Measurements from ENCODE around the gene SHROOM4.
A peak's percentile ranks its signal among the peaks of the same experiment; 100 is the strongest.

SHROOM4 gene

GRCh38 chrX:50594788-50595187 is 219.2 kb downstream of the SHROOM4 start:
- no peak for DNase-seq (ENCODE audit: low spot score)
- no peak overlapping the region for H3K27ac ChIP-seq (ENCODE audit: poor library complexity, severe bottlenecking)
- H3K36me3 ChIP-seq (ENCODE audit: low read depth), result no peaks in the 10 kb centered on the region
- H3K4me1 ChIP-seq (ENCODE audit: insufficient read depth, poor library complexity, severe bottlenecking), result no peaks in the 10 kb centered on the region
- H3K27me3 ChIP-seq (ENCODE audit: insufficient read depth, poor library complexity, severe bottlenecking), result no peaks in the 10 kb centered on the region
- ATAC-seq (ENCODE audit: low read depth), result no peak
- no peak overlapping the region for H3K4me3 ChIP-seq (ENCODE audit: severe bottlenecking)
- no peaks in the 10 kb centered on the region for H3K9me3 ChIP-seq (ENCODE audit: severe bottlenecking)
- no peak for TF ChIP-seq CTCF (IDR thresholded peaks at IDR 0.05; ENCODE audit: poor library complexity, severe bottlenecking)

- ATAC-seq (ENCODE audit: low read depth) (no peak), DNase-seq (ENCODE audit: low spot score) (no peak)
- TF ChIP-seq CTCF (IDR thresholded peaks at IDR 0.05; ENCODE audit: poor library complexity, severe bottlenecking), result no peak
- Histone ChIP-seq H3K4me3 (ENCODE audit: severe bottlenecking) (no peak overlapping the region), H3K9me3 (ENCODE audit: severe bottlenecking) (no peaks in the 10 kb centered on the region), H3K4me1 (ENCODE audit: insufficient read depth, poor library complexity, severe bottlenecking) (no peaks in the 10 kb centered on the region), H3K36me3 (ENCODE audit: low read depth) (no peaks in the 10 kb centered on the region), H3K27me3 (ENCODE audit: insufficient read depth, poor library complexity, severe bottlenecking) (no peaks in the 10 kb centered on the region), H3K27ac (ENCODE audit: poor library complexity, severe bottlenecking) (no peak overlapping the region)
Measured at GRCh38 chrX:50586980-50587379, 227.0 kb downstream of the SHROOM4 start.

- Histone ChIP-seq H3K4me1 (ENCODE audit: insufficient read depth, poor library complexity, severe bottlenecking) (no peaks in the 10 kb centered on the region), H3K27me3 (ENCODE audit: insufficient read depth, poor library complexity, severe bottlenecking) (no peaks in the 10 kb centered on the region), H3K36me3 (ENCODE audit: low read depth) (no peaks in the 10 kb centered on the region), H3K9me3 (ENCODE audit: severe bottlenecking) (no peaks in the 10 kb centered on the region), H3K27ac (ENCODE audit: poor library complexity, severe bottlenecking) (no peak overlapping the region), H3K4me3 (ENCODE audit: severe bottlenecking) (no peak overlapping the region)
- no peak for DNase-seq (ENCODE audit: low spot score)
- TF ChIP-seq CTCF (IDR thresholded peaks at IDR 0.05; ENCODE audit: poor library complexity, severe bottlenecking), result no peak
- ATAC-seq (ENCODE audit: low read depth), result no peak
Measured at GRCh38 chrX:50586407-50586806, 227.6 kb downstream of the SHROOM4 start.

- H3K4me3 ChIP-seq (ENCODE audit: severe bottlenecking), result no peak overlapping the region
- no peak for TF ChIP-seq CTCF (IDR thresholded peaks at IDR 0.05; ENCODE audit: poor library complexity, severe bottlenecking)
Measured at GRCh38 chrX:50581405-50581804, 232.6 kb downstream of the SHROOM4 start.

GRCh38 chrX:50579955-50580354 is 234.0 kb downstream of the SHROOM4 start:
- ATAC-seq (ENCODE audit: low read depth), result peak; percentile 46; the same call in 1 of the 3 replicates
- TF ChIP-seq CTCF (IDR thresholded peaks at IDR 0.05; ENCODE audit: poor library complexity, severe bottlenecking), result peak; percentile 56
- Histone ChIP-seq H3K36me3 (ENCODE audit: low read depth) (no peaks in the 10 kb centered on the region), H3K27ac (ENCODE audit: poor library complexity, severe bottlenecking) (no peak overlapping the region), H3K27me3 (ENCODE audit: insufficient read depth, poor library complexity, severe bottlenecking) (no peaks in the 10 kb centered on the region), H3K4me3 (ENCODE audit: severe bottlenecking) (no peak overlapping the region), H3K4me1 (ENCODE audit: insufficient read depth, poor library complexity, severe bottlenecking) (no peaks in the 10 kb centered on the region), H3K9me3 (ENCODE audit: severe bottlenecking) (no peaks in the 10 kb centered on the region)
- DNase-seq (ENCODE audit: low spot score), result no peak

More at GRCh38 chrX:50581405-50581804, 232.6 kb downstream of the SHROOM4 start:
- ATAC-seq (ENCODE audit: low read depth) (no peak), DNase-seq (ENCODE audit: low spot score) (no peak)
- no peaks in the 10 kb centered on the region for H3K9me3 ChIP-seq (ENCODE audit: severe bottlenecking)
- no peaks in the 10 kb centered on the region for H3K4me1 ChIP-seq (ENCODE audit: insufficient read depth, poor library complexity, severe bottlenecking)
- no peak overlapping the region for H3K27ac ChIP-seq (ENCODE audit: poor library complexity, severe bottlenecking)
- no peaks in the 10 kb centered on the region for H3K27me3 ChIP-seq (ENCODE audit: insufficient read depth, poor library complexity, severe bottlenecking)
- no peaks in the 10 kb centered on the region for H3K36me3 ChIP-seq (ENCODE audit: low read depth)

Measured in RWPE2 (cell line).